ENCODE measurements around the gene GJB1.

GRCh38 chrX:71239781-71240180 lies 16.8 kb downstream of the GJB1 start:
- TF ChIP-seq CTCF (IDR thresholded peaks at IDR 0.05), result no peak
- no peak for TF ChIP-seq POLR2A (IDR thresholded peaks at IDR 0.05)

Measured in suprapubic skin (tissue), 3 donors.